Vagina (tissue), 2 donors: ENCODE measurements around the gene IQGAP3. TPM values are rescaled to one million over a fixed set of nuclear protein-coding genes. Genes with fewer than 3 reads are reported as not detected.

ENCODE experiments used
- DNase-seq, 2 donors: peaks; one replicate each; pipeline ENCODE4 v3.0.0-alpha.2; 2017; ENCODE audit errors: extremely low spot score in 2 of 2
- H3K27ac ChIP-seq: fragments of 200-600 bp; sonication (generic); one replicate; pipeline ENCODE4 v1.5.1; 2019
- H3K27me3 ChIP-seq: fragments of 200-600 bp; sonication (generic); one replicate; pipeline ENCODE4 v1.5.1; 2019
- H3K36me3 ChIP-seq, 2 donors: fragments of 200-600 bp; sonication (generic); one replicate each; pipeline ENCODE4 v1.5.1; 2017 to 2019
- H3K4me1 ChIP-seq: fragments of 200-600 bp; sonication (generic); one replicate; pipeline ENCODE4 v1.5.1; 2019
- H3K4me3 ChIP-seq, 2 donors: fragments of 200-600 bp; sonication (generic); 1 replicate in 1 of 2; 2 replicates in 1 of 2; pipeline ENCODE4 v1.5.1; 2016 to 2019
- H3K9me3 ChIP-seq: fragments of 200-600 bp; sonication (generic); one replicate; pipeline ENCODE4 v1.5.1; 2019
- CTCF ChIP-seq, 3 experiments: fragments of 450-650 bp in 2 of 3; fragments of 200-600 bp in 1 of 3; sonication (generic) in 1 of 3; IDR thresholded peaks; one replicate each; pipeline ENCODE4 v1.5.1; 2017 to 2019; ENCODE audit warnings: antibody characterized with exemption in 3 of 3, mild to moderate bottlenecking in 2 of 3, moderate library complexity in 2 of 3
- POLR2A ChIP-seq, 2 donors: fragments of 450-650 bp; IDR thresholded peaks; one replicate each; pipeline ENCODE4 v1.6.1; 2017; ENCODE audit warnings: antibody characterized with exemption in 2 of 2, mild to moderate bottlenecking in 2 of 2, moderate library complexity in 2 of 2
- POLR2AphosphoS5 ChIP-seq, 2 donors: sonication (generic); formaldehyde crosslinking; IDR thresholded peaks; one replicate each; pipeline ENCODE4 v1.9.0; 2017; ENCODE audit warnings: antibody characterized with exemption in 2 of 2, mild to moderate bottlenecking in 2 of 2, low read depth in 1 of 2; ENCODE audit not compliant: insufficient read depth in 1 of 2
- intact Hi-C: fragments of 100-400 bp; cut with DNase I; formaldehyde crosslinking; loops from one replicate; pipeline ENCODE4 v1.15.1; 2023
- total RNA-seq: library from RNA; depleted of rRNA; stranded (reverse); fragments of >200 nt; gene quantifications from one replicate; pipeline ENCODE4 v1.2.3, GENCODE V29; 2016

Gene IQGAP3
- total RNA-seq, 1 donor from 2014 or later = 2.9 TPM

- Histone ChIP-seq H3K4me3 (peak overlapping the region; percentile 35 to 45), H3K27ac (no peak overlapping the region), H3K4me1 (peaks cover 12% of the 10 kb centered on the region), H3K36me3 (no peaks in the 10 kb centered on the region), H3K9me3 (no peaks in the 10 kb centered on the region), H3K27me3 (no peaks in the 10 kb centered on the region)
- intact Hi-C loops = no loop called here
- TF ChIP-seq POLR2A (IDR thresholded peaks at IDR 0.05) = no peak
- TF ChIP-seq POLR2AphosphoS5 (IDR thresholded peaks at IDR 0.05; ENCODE audit: insufficient read depth in 1 of 2, low read depth in 1 of 2) = no peak
- TF ChIP-seq CTCF (IDR thresholded peaks at IDR 0.05) = no peak
- no peak for DNase-seq
Observed at GRCh38 chr1:156572663-156573018, 276 bp upstream of the IQGAP3 start.

GRCh38 chr1:156571261-156571852, 1.0 kb downstream of the IQGAP3 start:
- intact Hi-C loops = no loop called here
- Histone ChIP-seq H3K4me3 (no peak overlapping the region), H3K27me3 (no peaks in the 10 kb centered on the region), H3K4me1 (peaks cover 12% of the 10 kb centered on the region), H3K27ac (no peak overlapping the region), H3K9me3 (no peaks in the 10 kb centered on the region), H3K36me3 (no peaks in the 10 kb centered on the region)
- TF ChIP-seq POLR2AphosphoS5 (IDR thresholded peaks at IDR 0.05; ENCODE audit: insufficient read depth in 1 of 2, low read depth in 1 of 2) = no peak
- TF ChIP-seq POLR2A (IDR thresholded peaks at IDR 0.05) = no peak
- TF ChIP-seq CTCF (IDR thresholded peaks at IDR 0.05) = no peak
- no peak for DNase-seq

DNA sequence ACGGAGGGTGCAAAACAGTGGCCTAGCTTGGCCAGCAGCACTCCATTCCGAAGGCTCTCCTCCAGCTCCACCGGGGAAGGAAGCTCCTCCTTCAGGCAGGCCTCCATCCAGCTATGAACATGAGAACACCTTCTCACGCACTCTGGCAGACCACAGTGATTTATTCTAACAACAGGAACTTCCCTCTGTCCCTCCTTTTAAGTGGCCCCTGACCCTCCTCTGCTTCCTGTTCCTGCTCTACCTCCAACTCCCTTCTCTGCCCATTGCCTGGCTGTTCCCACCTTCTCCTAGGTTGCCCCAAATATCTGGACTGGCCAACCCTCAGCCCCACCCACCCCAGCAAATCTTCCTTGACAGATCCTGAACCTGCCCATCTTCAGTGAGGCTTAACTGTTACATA, 5.9 kb downstream of the IQGAP3 start:
- Histone ChIP-seq H3K4me1 (no peaks in the 10 kb centered on the region), H3K27me3 (no peaks in the 10 kb centered on the region), H3K36me3 (no peaks in the 10 kb centered on the region), H3K4me3 (no peak overlapping the region), H3K9me3 (no peaks in the 10 kb centered on the region), H3K27ac (no peak overlapping the region)
- intact Hi-C loops = no loop called here
- no peak for TF ChIP-seq CTCF (IDR thresholded peaks at IDR 0.05)
- no peak for TF ChIP-seq POLR2A (IDR thresholded peaks at IDR 0.05)
- TF ChIP-seq POLR2AphosphoS5 (IDR thresholded peaks at IDR 0.05; ENCODE audit: insufficient read depth in 1 of 2, low read depth in 1 of 2) = no peak
- no peak for DNase-seq

- no peaks in the 10 kb centered on the region for H3K4me1 ChIP-seq
- H3K27me3 ChIP-seq = no peaks in the 10 kb centered on the region
- H3K4me3 ChIP-seq = no peak overlapping the region
- no peak overlapping the region for H3K27ac ChIP-seq
- no peak for TF ChIP-seq CTCF (IDR thresholded peaks at IDR 0.05)
- no peak for TF ChIP-seq POLR2A (IDR thresholded peaks at IDR 0.05)
- TF ChIP-seq POLR2AphosphoS5 (IDR thresholded peaks at IDR 0.05; ENCODE audit: insufficient read depth in 1 of 2, low read depth in 1 of 2) = no peak
- H3K9me3 ChIP-seq = no peaks in the 10 kb centered on the region
- intact Hi-C loops = no loop called here
- DNase-seq = no peak
- H3K36me3 ChIP-seq = no peaks in the 10 kb centered on the region
Observed at GRCh38 chr1:156565519-156565918, 6.8 kb downstream of the IQGAP3 start.

DNA sequence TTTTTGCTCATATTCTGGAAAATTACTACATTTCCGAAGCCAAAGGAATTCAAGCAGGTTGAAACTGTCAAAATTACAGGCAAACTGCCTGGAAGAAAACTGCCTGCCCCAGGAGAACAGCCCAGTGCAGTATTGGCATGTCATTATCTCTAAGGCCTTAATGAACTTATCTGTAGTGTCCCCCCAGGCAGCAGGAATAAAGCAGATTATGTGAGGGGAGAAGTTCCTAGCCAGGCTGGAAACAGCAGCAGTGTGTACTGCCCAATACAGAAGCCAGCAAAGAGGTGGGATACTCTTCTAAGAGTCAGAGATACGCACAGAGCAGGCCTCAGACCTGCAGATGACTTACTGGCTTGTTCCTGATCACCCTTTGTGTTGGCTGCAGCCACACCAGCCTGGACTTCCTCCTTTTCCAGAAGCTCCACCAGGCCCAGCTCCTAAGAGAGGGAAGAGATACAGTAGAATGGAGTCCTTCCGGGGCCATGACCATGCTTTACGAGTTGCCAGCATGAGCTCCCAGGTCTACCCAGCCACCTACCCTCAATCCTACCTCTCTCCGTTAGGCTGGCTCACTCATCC, 11.7 kb downstream of the IQGAP3 start:
- H3K4me3 ChIP-seq = no peak overlapping the region
- no peak overlapping the region for H3K27ac ChIP-seq
- TF ChIP-seq CTCF (IDR thresholded peaks at IDR 0.05) = no peak
- no peak for TF ChIP-seq POLR2AphosphoS5 (IDR thresholded peaks at IDR 0.05; ENCODE audit: insufficient read depth in 1 of 2, low read depth in 1 of 2)
- TF ChIP-seq POLR2A (IDR thresholded peaks at IDR 0.05) = no peak
- H3K27me3 ChIP-seq = no peaks in the 10 kb centered on the region
- no peaks in the 10 kb centered on the region for H3K4me1 ChIP-seq
- H3K9me3 ChIP-seq = no peaks in the 10 kb centered on the region
- intact Hi-C loops = no loop called here
- DNase-seq = no peak
- H3K36me3 ChIP-seq = no peaks in the 10 kb centered on the region
